K562 (cell line): ENCODE results near the gene TCF4. TPM values are rescaled to one million over a fixed set of nuclear protein-coding genes. Genes with fewer than 3 reads are reported as not detected.

Experiments
- CAMTA2 ChIP-seq: fragments of 250-450 bp; sonication (Bioruptor Pico); conservative IDR thresholded peaks from 2 replicates; pipeline ENCODE4 v1.5.1; 2022
- CTCF ChIP-seq, 3 experiments: IDR thresholded peaks in 2 of 3; conservative IDR thresholded peaks in 1 of 3; 2 replicates each; pipeline ENCODE4 v1.5.1; 2011 to 2012; ENCODE audit warnings: low read length in 3 of 3, mild to moderate bottlenecking in 3 of 3, control low read depth in 2 of 3, improper control_type of control experiment in 1 of 3, inconsistent platforms in 1 of 3, low read depth in 1 of 3, mixed read lengths in 1 of 3, moderate library complexity in 1 of 3; ENCODE audit not compliant: insufficient read depth in 2 of 3
- FOXP1 ChIP-seq: sonication (generic); formaldehyde crosslinking; IDR thresholded peaks from 2 replicates; pipeline ENCODE4 v1.8.0; 2022; ENCODE audit warnings: mild to moderate bottlenecking, missing genetic modification reagents
- MAFK ChIP-seq: IDR thresholded peaks from 2 replicates; pipeline ENCODE4 v1.6.1; 2011; ENCODE audit warnings: low read length, improper control_type of control experiment
- MCM3 ChIP-seq: fragments of 450-650 bp; IDR thresholded peaks from 2 replicates; pipeline ENCODE4 v1.6.1; 2016
- RBBP5 ChIP-seq: fragments of 200-600 bp; sonication (generic); IDR thresholded peaks from 2 replicates; pipeline ENCODE4 v1.6.1; 2012; ENCODE audit warnings: borderline replicate concordance, mild to moderate bottlenecking, low read length, control low read depth, inconsistent platforms; ENCODE audit not compliant: insufficient read depth, poor library complexity, severe bottlenecking
- REST ChIP-seq, 2 experiments: fragments of 450-650 bp; formaldehyde crosslinking in 1 of 2; IDR thresholded peaks; 2 replicates each; pipeline versions ENCODE4 v1.4.0 to v1.6.1; 2014 to 2020; ENCODE audit warnings: mild to moderate bottlenecking in 2 of 2, borderline replicate concordance in 1 of 2, low read depth in 1 of 2
- SIN3B ChIP-seq: fragments of 450-650 bp; IDR thresholded peaks from 2 replicates; pipeline ENCODE4 v1.6.1; 2017; ENCODE audit warnings: low read depth, mild to moderate bottlenecking, moderate library complexity
- THRB ChIP-seq: fragments of 450-650 bp; formaldehyde crosslinking; conservative IDR thresholded peaks from 2 replicates; pipeline ENCODE4 v1.4.0; 2022; ENCODE audit warnings: mild to moderate bottlenecking, missing genetic modification characterization
- YY1 ChIP-seq, 3 experiments: IDR thresholded peaks; 2 replicates each; pipeline ENCODE4 v1.6.1; 2011; ENCODE audit warnings: low read length in 2 of 3, mild to moderate bottlenecking in 2 of 3, moderate library complexity in 2 of 3, borderline replicate concordance in 1 of 3, control low read depth in 1 of 3, low read depth in 1 of 3; ENCODE audit not compliant: insufficient read depth in 3 of 3, insufficient replicate concordance in 2 of 3, control insufficient read depth in 1 of 3, insufficient read length in 1 of 3; ENCODE audit errors: extremely low read depth in 1 of 3
- ZNF778 ChIP-seq: fragments of 450-650 bp; formaldehyde crosslinking; IDR thresholded peaks from 2 replicates; pipeline ENCODE4 v1.4.0; 2020; ENCODE audit warnings: mild to moderate bottlenecking, moderate library complexity
- polyA plus RNA-seq, 8 experiments: library from polyadenylated mRNA; depleted of rRNA in 4 of 8; stranded (reverse) in 5 of 8; unstranded in 3 of 8; fragments of >200 nt; fragmentation: Nextera tagmentation in 2 of 8; fragmentation: Illumina TruSeq in 1 of 8; extraction: Ambion mirVana in 2 of 8; extraction: Trizol in 1 of 8; gene quantifications; 2 replicates each; pipeline versions ENCODE4 v1.2.1 to v1.2.3, GENCODE V29; 2011 to 2014; ENCODE audit warnings: inconsistent platforms in 1 of 8, missing spikeins in 1 of 8
- total RNA-seq, 7 experiments: library from RNA; depleted of rRNA in 6 of 7; stranded (reverse); fragments of >200 nt in 6 of 7; fragmentation: Illumina TruSeq in 2 of 7; extraction: Trizol in 2 of 7; gene quantifications; 2 replicates each; pipeline versions ENCODE4 v1.2.1 to v1.2.3, GENCODE V29; 2011 to 2021; ENCODE audit warnings: low replicate concordance in 1 of 7
- TF ChIP-seq, protein P1 (sequence below): fragments of 250-450 bp; sonication (Bioruptor Pico); IDR thresholded peaks from 2 replicates; pipeline ENCODE4 v1.9.0; 2021; ENCODE audit warnings: mild to moderate bottlenecking

TCF4 gene
- total and polyA plus RNA-seq, 9 of the 15 experiments (the other 6 are each of a cell fraction or from before 2014, with no cell fraction given), result 4.8 to 24.7 (median 15.2) TPM

- TF ChIP-seq CTCF (IDR thresholded peaks at IDR 0.05 in 2 of 3, conservative IDR thresholded peaks at IDR 0.05 in 1 of 3; ENCODE audit: insufficient read depth in 2 of 3, low read depth in 1 of 3, low read length in 3 of 3) (peak; percentile 62 to 64 (median 63)), RBBP5 (no peak), REST (IDR thresholded peaks at IDR 0.05; ENCODE audit: borderline replicate concordance) (peak; percentile 35; the same call in 1 of the 2 replicates), REST (CRISPR knock-in tag; IDR thresholded peaks at IDR 0.05; ENCODE audit: low read depth) (no peak), MCM3 (no peak), MAFK (no peak), ZNF778 (no peak), FOXP1 (no peak), SIN3B (no peak), YY1 (IDR thresholded peaks at IDR 0.05; ENCODE audit: borderline replicate concordance in 1 of 3, control insufficient read depth in 1 of 3, extremely low read depth in 1 of 3, insufficient read depth in 3 of 3, insufficient read length in 1 of 3, insufficient replicate concordance in 2 of 3, low read depth in 1 of 3, low read length in 2 of 3) (peak in 1 of 3 experiments; percentile 60), CAMTA2 (CRISPR knock-in tag) (no peak), THRB (CRISPR knock-in tag) (no peak)
- TF ChIP-seq, protein P1, sequence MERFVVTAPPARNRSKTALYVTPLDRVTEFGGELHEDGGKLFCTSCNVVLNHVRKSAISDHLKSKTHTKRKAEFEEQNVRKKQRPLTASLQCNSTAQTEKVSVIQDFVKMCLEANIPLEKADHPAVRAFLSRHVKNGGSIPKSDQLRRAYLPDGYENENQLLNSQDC (CRISPR knock-in tag), result no peak
Observed at GRCh38 chr18:55384551-55385275, 203.3 kb downstream of the TCF4 start (continued).
